ENCODE data around the gene NFIA. TPM values are rescaled to one million over a fixed set of nuclear protein-coding genes. Genes with fewer than 3 reads are reported as not detected.

Gene NFIA
- total RNA-seq, 1 experiment from 2014 or later, result 20.9 TPM

DNA sequence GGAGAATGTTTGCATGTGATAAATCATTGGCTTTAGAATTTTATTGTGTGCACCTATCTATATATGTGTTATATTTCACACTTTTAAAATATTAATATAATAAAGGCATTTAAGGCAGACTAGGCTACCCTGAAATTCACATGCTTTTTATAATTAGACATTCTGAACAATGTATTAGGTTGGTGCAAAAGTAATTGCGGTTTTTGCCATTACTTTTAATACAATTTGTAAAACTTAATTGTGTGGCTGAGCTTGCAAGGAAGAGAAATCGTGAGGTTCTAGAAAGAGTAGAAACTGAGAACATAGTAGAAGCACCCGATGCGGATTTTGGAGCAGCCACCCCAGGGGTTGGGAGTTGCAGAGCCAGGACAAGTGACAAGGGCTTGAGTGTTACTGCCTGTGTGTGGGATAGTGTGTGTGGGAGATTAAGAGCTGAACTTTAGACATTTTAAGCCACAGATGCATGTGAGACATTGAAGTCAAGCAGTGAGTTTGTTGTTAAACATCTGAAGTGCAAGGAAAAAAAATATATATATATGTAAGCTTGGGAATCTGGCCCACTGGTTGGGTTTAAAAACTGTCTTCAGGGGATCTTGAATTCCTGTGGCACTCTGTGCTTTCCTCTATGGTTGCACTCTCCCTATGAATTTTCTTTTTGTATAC lies 398.0 kb downstream of the NFIA start:
- H3K36me3 ChIP-seq (ENCODE audit: control insufficient read depth, insufficient read depth, low read length), result no peaks in the 10 kb centered on the region
- no peak overlapping the region for H3K27ac ChIP-seq (ENCODE audit: low read length)
- ChIA-PET CTCF (no interaction called here), POLR2A (no interaction called here)
- H3K4me1 ChIP-seq (ENCODE audit: control insufficient read depth, insufficient read depth, low read length), result no peaks in the 10 kb centered on the region
- ATAC-seq (no peak), DNase-seq (ENCODE audit: low read depth, low spot score) (no peak)
- BruUV-seq (replicated peaks), result no TSS peak
- intact Hi-C loops (cut with micrococcal nuclease; ENCODE audit: unreplicated experiment), result no loop called here
- no peaks in the 10 kb centered on the region for H3K9me3 ChIP-seq (ENCODE audit: control insufficient read depth, insufficient read depth, low read depth, low read length)
- no peak for TF ChIP-seq SIN3A (IDR thresholded peaks at IDR 0.05; ENCODE audit: borderline replicate concordance, insufficient read depth, low read depth, low read length)
- TF ChIP-seq, protein P1, sequence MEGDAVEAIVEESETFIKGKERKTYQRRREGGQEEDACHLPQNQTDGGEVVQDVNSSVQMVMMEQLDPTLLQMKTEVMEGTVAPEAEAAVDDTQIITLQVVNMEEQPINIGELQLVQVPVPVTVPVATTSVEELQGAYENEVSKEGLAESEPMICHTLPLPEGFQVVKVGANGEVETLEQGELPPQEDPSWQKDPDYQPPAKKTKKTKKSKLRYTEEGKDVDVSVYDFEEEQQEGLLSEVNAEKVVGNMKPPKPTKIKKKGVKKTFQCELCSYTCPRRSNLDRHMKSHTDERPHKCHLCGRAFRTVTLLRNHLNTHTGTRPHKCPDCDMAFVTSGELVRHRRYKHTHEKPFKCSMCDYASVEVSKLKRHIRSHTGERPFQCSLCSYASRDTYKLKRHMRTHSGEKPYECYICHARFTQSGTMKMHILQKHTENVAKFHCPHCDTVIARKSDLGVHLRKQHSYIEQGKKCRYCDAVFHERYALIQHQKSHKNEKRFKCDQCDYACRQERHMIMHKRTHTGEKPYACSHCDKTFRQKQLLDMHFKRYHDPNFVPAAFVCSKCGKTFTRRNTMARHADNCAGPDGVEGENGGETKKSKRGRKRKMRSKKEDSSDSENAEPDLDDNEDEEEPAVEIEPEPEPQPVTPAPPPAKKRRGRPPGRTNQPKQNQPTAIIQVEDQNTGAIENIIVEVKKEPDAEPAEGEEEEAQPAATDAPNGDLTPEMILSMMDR (IDR thresholded peaks at IDR 0.05), result no peak
- TF ChIP-seq TCF7L2 (IDR thresholded peaks at IDR 0.05; ENCODE audit: low read depth, low read length), result no peak
- TF ChIP-seq POLR2AphosphoS5 (IDR thresholded peaks at IDR 0.05; ENCODE audit: low read depth, low read length), result no peak
- TF ChIP-seq, protein P2, sequence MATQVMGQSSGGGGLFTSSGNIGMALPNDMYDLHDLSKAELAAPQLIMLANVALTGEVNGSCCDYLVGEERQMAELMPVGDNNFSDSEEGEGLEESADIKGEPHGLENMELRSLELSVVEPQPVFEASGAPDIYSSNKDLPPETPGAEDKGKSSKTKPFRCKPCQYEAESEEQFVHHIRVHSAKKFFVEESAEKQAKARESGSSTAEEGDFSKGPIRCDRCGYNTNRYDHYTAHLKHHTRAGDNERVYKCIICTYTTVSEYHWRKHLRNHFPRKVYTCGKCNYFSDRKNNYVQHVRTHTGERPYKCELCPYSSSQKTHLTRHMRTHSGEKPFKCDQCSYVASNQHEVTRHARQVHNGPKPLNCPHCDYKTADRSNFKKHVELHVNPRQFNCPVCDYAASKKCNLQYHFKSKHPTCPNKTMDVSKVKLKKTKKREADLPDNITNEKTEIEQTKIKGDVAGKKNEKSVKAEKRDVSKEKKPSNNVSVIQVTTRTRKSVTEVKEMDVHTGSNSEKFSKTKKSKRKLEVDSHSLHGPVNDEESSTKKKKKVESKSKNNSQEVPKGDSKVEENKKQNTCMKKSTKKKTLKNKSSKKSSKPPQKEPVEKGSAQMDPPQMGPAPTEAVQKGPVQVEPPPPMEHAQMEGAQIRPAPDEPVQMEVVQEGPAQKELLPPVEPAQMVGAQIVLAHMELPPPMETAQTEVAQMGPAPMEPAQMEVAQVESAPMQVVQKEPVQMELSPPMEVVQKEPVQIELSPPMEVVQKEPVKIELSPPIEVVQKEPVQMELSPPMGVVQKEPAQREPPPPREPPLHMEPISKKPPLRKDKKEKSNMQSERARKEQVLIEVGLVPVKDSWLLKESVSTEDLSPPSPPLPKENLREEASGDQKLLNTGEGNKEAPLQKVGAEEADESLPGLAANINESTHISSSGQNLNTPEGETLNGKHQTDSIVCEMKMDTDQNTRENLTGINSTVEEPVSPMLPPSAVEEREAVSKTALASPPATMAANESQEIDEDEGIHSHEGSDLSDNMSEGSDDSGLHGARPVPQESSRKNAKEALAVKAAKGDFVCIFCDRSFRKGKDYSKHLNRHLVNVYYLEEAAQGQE (IDR thresholded peaks at IDR 0.05; ENCODE audit: insufficient read depth in 1 of 2, low read depth in 2 of 2, low read length in 1 of 2), result no peak
- in situ Hi-C loops (cut with HindIII; ENCODE audit: low pct_unique_long_range_greater_than_20kb, low sequenced_read_pairs), result no loop called here
- no peak overlapping the region for H3K4me3 ChIP-seq (ENCODE audit: low read depth in 2 of 2, low read length in 2 of 2)
- no peaks in the 10 kb centered on the region for H3K27me3 ChIP-seq (ENCODE audit: control insufficient read depth, insufficient read depth, low read length)

DNA sequence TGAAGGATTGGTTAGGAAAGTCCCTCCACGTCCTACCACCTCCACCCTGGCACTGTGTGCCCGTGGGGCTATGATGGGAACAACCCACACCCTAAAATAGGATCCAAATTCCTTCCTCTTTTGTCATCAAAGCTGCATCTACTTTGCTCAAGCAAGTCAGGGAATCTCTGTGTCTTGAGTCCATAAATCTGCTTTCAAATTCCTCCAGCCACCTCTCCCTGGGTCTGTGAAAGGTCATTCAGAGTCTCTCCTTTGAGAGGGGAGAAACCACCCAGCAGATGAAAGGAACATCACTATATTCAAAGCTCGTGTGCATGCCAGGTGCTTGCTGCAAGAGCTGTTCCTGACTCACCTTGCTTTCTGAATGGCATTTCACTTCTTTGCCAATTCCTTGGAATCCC lies 399.0 kb downstream of the NFIA start:
- ATAC-seq, result no peak
- intact Hi-C loops (cut with micrococcal nuclease; ENCODE audit: unreplicated experiment) (no loop called here), in situ Hi-C loops (cut with HindIII; ENCODE audit: low pct_unique_long_range_greater_than_20kb, low sequenced_read_pairs) (no loop called here)
- H3K36me3 ChIP-seq (ENCODE audit: control insufficient read depth, insufficient read depth, low read length), result no peaks in the 10 kb centered on the region
- no peak overlapping the region for H3K27ac ChIP-seq (ENCODE audit: low read length)
- no peaks in the 10 kb centered on the region for H3K27me3 ChIP-seq (ENCODE audit: control insufficient read depth, insufficient read depth, low read length)
- ChIA-PET CTCF (no interaction called here), POLR2A (interaction anchor here (0.6 kb wide), 1 partner anchor 588 kb away, joined by 19 read pairs; no protein-coding TSS in a partner anchor)
- no peak overlapping the region for H3K4me3 ChIP-seq (ENCODE audit: low read depth in 2 of 2, low read length in 2 of 2)
- TF ChIP-seq SIN3A (IDR thresholded peaks at IDR 0.05; ENCODE audit: borderline replicate concordance, insufficient read depth, low read depth, low read length) (no peak), POLR2AphosphoS5 (IDR thresholded peaks at IDR 0.05; ENCODE audit: low read depth, low read length) (no peak), TCF7L2 (IDR thresholded peaks at IDR 0.05; ENCODE audit: low read depth, low read length) (no peak)
- TF ChIP-seq, protein P2 (IDR thresholded peaks at IDR 0.05; ENCODE audit: insufficient read depth in 1 of 2, low read depth in 2 of 2, low read length in 1 of 2), result no peak
- TF ChIP-seq, protein P1 (IDR thresholded peaks at IDR 0.05), result no peak
- DNase-seq (ENCODE audit: low read depth, low spot score), result no peak
- BruUV-seq (replicated peaks), result no TSS peak
- no peaks in the 10 kb centered on the region for H3K4me1 ChIP-seq (ENCODE audit: control insufficient read depth, insufficient read depth, low read length)
- no peaks in the 10 kb centered on the region for H3K9me3 ChIP-seq (ENCODE audit: control insufficient read depth, insufficient read depth, low read depth, low read length)

Measured in Panc1 (cell line).